Neural cell (in vitro differentiated cells): Measurements from ENCODE around the gene TOM1L1. TPM values are rescaled to one million over a fixed set of nuclear protein-coding genes. Genes with fewer than 3 reads are reported as not detected.

ENCODE experiments used
- H2AFZ ChIP-seq: fragments of 200-600, 300-800 bp; sonication (generic), shearing (Covaris generic); 2 replicates; pipeline ENCODE4 v1.6.0; 2014; ENCODE audit warnings: low read depth, mild to moderate bottlenecking, antibody characterized with exemption, low read length, moderate library complexity
- H3F3A ChIP-seq: fragments of 200-600 bp; shearing (Covaris generic); 2 replicates; pipeline ENCODE4 v1.6.1; 2016; ENCODE audit warnings: mild to moderate bottlenecking, moderate library complexity, mixed read lengths, antibody characterized with exemption, low read length; ENCODE audit not compliant: insufficient read depth, poor library complexity, severe bottlenecking
- H3K27ac ChIP-seq: fragments of 200-600, 300-800 bp; sonication (generic), shearing (Covaris generic); 2 replicates; pipeline ENCODE4 v1.5.1; 2014; ENCODE audit warnings: mild to moderate bottlenecking, low read length, moderate library complexity
- H3K27me3 ChIP-seq: fragments of 300-800, 200-600 bp; sonication (generic), shearing (Covaris generic); 2 replicates; pipeline ENCODE4 v1.6.0; 2014; ENCODE audit warnings: mild to moderate bottlenecking, low read depth, low read length, moderate library complexity; ENCODE audit not compliant: insufficient read depth
- H3K36me3 ChIP-seq: fragments of 300-800, 200-600 bp; sonication (generic), shearing (Covaris generic); 2 replicates; pipeline ENCODE4 v1.5.1; 2014; ENCODE audit warnings: mild to moderate bottlenecking, antibody characterized with exemption, low read length, moderate library complexity; ENCODE audit not compliant: insufficient read depth
- H3K4me2 ChIP-seq: fragments of 300-800, 200-600 bp; sonication (generic), shearing (Covaris generic); 2 replicates; pipeline ENCODE4 v1.6.0; 2014; ENCODE audit warnings: mild to moderate bottlenecking, low read length
- H3K4me3 ChIP-seq: fragments of 300-800, 200-600 bp; sonication (generic), shearing (Covaris generic); 2 replicates; pipeline ENCODE4 v1.5.1; 2014; ENCODE audit warnings: mild to moderate bottlenecking, low read length, moderate library complexity
- H3K79me2 ChIP-seq: fragments of 200-600 bp; shearing (Covaris generic); replicated peaks from 2 replicates; pipeline ENCODE4 v1.6.0; 2014; ENCODE audit warnings: mild to moderate bottlenecking, low read length, moderate library complexity; ENCODE audit not compliant: insufficient read depth
- H3K9ac ChIP-seq: fragments of 300-800, 200-600 bp; sonication (generic), shearing (Covaris generic); 2 replicates; pipeline ENCODE4 v1.6.1; 2016; ENCODE audit warnings: mild to moderate bottlenecking, low read length, mixed read lengths
- H3K9me2 ChIP-seq: fragments of 200-600 bp; shearing (Covaris generic); 2 replicates; pipeline ENCODE4 v1.6.1; 2016; ENCODE audit warnings: mild to moderate bottlenecking, low read length, mixed read lengths; ENCODE audit not compliant: insufficient read depth
- H3K9me3 ChIP-seq: fragments of 200-600, 300-800 bp; sonication (generic), shearing (Covaris generic); 2 replicates; pipeline ENCODE4 v1.6.1; 2016; ENCODE audit warnings: mild to moderate bottlenecking, mixed run types, low read length, moderate library complexity, mixed read lengths
- H4K20me1 ChIP-seq: fragments of 200-600 bp; shearing (Covaris generic); 2 replicates; pipeline ENCODE4 v1.6.1; 2016; ENCODE audit warnings: mild to moderate bottlenecking, mixed run types; ENCODE audit not compliant: insufficient read depth
- CTCF ChIP-seq: fragments of 450-650 bp; IDR thresholded peaks from 2 replicates; pipeline ENCODE4 v1.5.1; 2014; ENCODE audit warnings: antibody characterized with exemption, mild to moderate bottlenecking, moderate library complexity; ENCODE audit not compliant: poor library complexity, severe bottlenecking
- EP300 ChIP-seq: fragments of 450-650 bp; conservative IDR thresholded peaks from 2 replicates; pipeline ENCODE4 v1.6.1; 2014; ENCODE audit warnings: antibody characterized with exemption, mild to moderate bottlenecking, moderate library complexity; ENCODE audit not compliant: poor library complexity, severe bottlenecking
- polyA plus RNA-seq: library from polyadenylated mRNA; depleted of rRNA; stranded (reverse); fragments of >200 nt; gene quantifications from 2 replicates; pipeline ENCODE4 v1.2.3, GENCODE V29; 2014
- small RNA-seq, 3 experiments: library from RNA; depleted of rRNA; stranded (forward); fragments of <200 nt; gene quantifications; one replicate each; pipeline ENCODE3, GENCODE V24; 2012

TOM1L1 gene
- polyA plus RNA-seq, 1 donor from 2014 or later: 13.6 TPM

- no peak overlapping the region for H3K27ac ChIP-seq
- no peak overlapping the region for H3K4me3 ChIP-seq
- TF ChIP-seq CTCF (peak; percentile 20), EP300 (no peak)
- H4K20me1 ChIP-seq: no peaks in the 10 kb centered on the region
- no peaks in the 10 kb centered on the region for H3K79me2 ChIP-seq
- no peaks in the 10 kb centered on the region for H3K36me3 ChIP-seq
- H3K4me2 ChIP-seq: no peak overlapping the region
- H3K9me2 ChIP-seq: no peaks in the 10 kb centered on the region
- H3K9ac ChIP-seq: no peak overlapping the region
- H3F3A ChIP-seq: no peaks in the 10 kb centered on the region
- H3K27me3 ChIP-seq: no peaks in the 10 kb centered on the region
- no peak overlapping the region for H2AFZ ChIP-seq
- H3K9me3 ChIP-seq: no peaks in the 10 kb centered on the region
Observed at GRCh38 chr17:55005520-55005919, 104.9 kb downstream of the TOM1L1 start.

Small RNA genes within 50 kb of the gene (small RNA-seq; reads per million reads assigned to genes)
- gene AC007485.1: 0 reads per million in 3 experiments

Other genes with a start within 250 kb of the TOM1L1 start
- gene COX11, start 67.8 kb downstream of the TOM1L1 start, polyA plus RNA-seq: 154 and 155 TPM in 2 replicates
- gene STXBP4, start 67.9 kb downstream of the TOM1L1 start, polyA plus RNA-seq: 8.1 and 21.3 TPM in 2 replicates